ENCODE data around the gene NAA10. TPM values are rescaled to one million over a fixed set of nuclear protein-coding genes. Genes with fewer than 3 reads are reported as not detected.

NAA10 gene
- total RNA-seq, 4 donors from 2014 or later, result 89.3 to 106 (median 95.4) TPM

- H3K27ac ChIP-seq (replicated peaks in 1 of 4), result peak overlapping the region in 3 of 4 donors; percentile 30 to 94 (median 68)
- no peaks in the 10 kb centered on the region for H3K9me3 ChIP-seq
- no peak overlapping the region for H3K4me3 ChIP-seq
- WGBS, result 78% methylated on average over 10 of the region's 10 CpGs
- H3K4me1 ChIP-seq, result peaks cover 37 to 66% (median 45%) of the 10 kb centered on the region in 4 donors
- intact Hi-C loops (cut with DNase I), result no loop called here
- no peak for DNase-seq (ENCODE audit: extremely low spot score)
- peaks cover 0 to 45% (median 33%) of the 10 kb centered on the region in 4 donors for H3K36me3 ChIP-seq
- no peak for TF ChIP-seq EP300 (IDR thresholded peaks at IDR 0.05)
- H3K27me3 ChIP-seq, result no peaks in the 10 kb centered on the region
These were observed 5.3 kb downstream of the NAA10 start for GRCh38 chrX:153929576-153929975.

DNA sequence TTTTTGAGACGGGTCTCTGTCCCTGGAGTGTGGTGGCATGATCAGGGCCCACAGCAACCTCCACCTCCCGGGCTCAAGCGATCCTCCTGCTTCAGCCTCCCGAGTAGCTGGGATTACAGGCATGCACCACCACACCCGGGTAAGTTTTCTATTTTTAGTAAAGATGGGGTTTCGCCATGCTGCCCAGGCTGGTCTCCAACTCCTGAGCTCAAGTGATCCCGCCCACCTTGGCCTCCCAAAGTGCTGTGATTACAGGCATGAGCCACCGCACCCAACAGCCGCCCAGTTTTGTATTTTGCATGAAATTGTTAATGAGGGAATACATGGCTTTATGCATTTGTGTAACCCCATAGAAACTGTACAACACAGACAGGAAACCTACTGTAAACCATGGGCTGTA, 6.0 kb downstream of the NAA10 start:
- H3K4me1 ChIP-seq, result peaks cover 32 to 67% (median 47%) of the 10 kb centered on the region in 4 donors
- 68% methylated on average over 9 of the region's 9 CpGs for WGBS
- no peaks in the 10 kb centered on the region for H3K27me3 ChIP-seq
- H3K9me3 ChIP-seq, result no peaks in the 10 kb centered on the region
- TF ChIP-seq EP300 (IDR thresholded peaks at IDR 0.05), result no peak
- no peak for TF ChIP-seq CTCF (IDR thresholded peaks at IDR 0.05)
- TF ChIP-seq POLR2A (IDR thresholded peaks at IDR 0.05; ENCODE audit: low read depth), result no peak
- no peak for TF ChIP-seq POLR2AphosphoS5 (IDR thresholded peaks at IDR 0.05)
- intact Hi-C loops (cut with DNase I), result no loop called here
- peak overlapping the region in 3 of 4 donors; percentile 46 to 61 (median 59) for H3K4me3 ChIP-seq
- peak overlapping the region; percentile 59 to 94 (median 70) for H3K27ac ChIP-seq (replicated peaks in 1 of 4)
- DNase-seq (ENCODE audit: extremely low spot score), result no peak
- H3K36me3 ChIP-seq, result peaks cover 0 to 45% (median 33%) of the 10 kb centered on the region in 4 donors

DNA sequence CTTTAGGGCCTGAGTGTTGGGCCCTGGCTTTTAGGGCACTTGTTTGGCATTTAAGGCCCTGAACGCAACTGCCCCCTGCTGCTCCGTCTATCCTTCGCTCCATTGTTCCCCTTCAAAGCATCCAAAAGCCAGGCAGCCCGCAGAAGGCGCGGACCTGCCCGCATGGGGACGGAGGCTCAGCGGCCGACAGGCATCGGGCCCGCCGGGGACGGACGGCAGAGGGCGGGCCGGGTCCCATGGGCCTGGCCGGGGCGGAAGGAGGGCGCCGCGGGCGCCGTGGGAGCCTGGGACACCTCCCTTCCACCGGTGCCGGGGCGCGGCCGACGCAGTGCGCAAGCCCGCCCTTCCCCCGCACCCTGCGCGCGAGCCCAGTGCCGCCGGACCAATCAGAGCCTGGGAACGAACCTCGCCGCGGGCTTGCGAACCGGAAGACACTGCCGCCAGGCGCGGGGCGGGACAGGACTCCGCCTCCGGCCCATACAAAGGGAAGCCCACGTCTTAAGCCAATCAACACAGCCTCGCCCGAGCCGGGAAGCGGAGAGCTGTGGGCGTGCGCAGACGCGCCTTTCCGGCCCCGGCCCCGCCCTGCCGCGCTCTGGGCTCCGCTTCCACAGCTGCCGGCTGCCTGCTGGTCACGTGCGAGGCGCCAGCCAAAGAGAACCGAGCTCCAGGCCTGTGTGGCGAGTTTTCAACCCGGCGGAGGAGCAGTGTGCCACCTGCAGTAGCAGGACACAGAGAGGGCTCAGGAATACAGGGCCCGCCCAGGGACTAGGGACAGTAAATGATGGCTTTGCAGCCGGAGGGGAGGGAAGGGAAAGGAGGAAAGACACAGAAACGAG, 6.7 kb downstream of the NAA10 start:
- DNase-seq (ENCODE audit: extremely low spot score), result peak; percentile 96

GRCh38 chrX:153927672-153927921, 7.2 kb downstream of the NAA10 start:
- peak overlapping the region; percentile 59 to 69 (median 63) for H3K4me3 ChIP-seq
- 31% methylated on average over 8 of the region's 8 CpGs for WGBS
- H3K27me3 ChIP-seq, result no peaks in the 10 kb centered on the region
- H3K9me3 ChIP-seq, result no peaks in the 10 kb centered on the region
- H3K27ac ChIP-seq (replicated peaks in 1 of 4), result peak overlapping the region; percentile 88 to 97 (median 96)
- DNase-seq (ENCODE audit: extremely low spot score), result no peak
- peaks cover 0 to 35% (median 29%) of the 10 kb centered on the region in 4 donors for H3K36me3 ChIP-seq
- TF ChIP-seq EP300 (IDR thresholded peaks at IDR 0.05) (no peak), CTCF (IDR thresholded peaks at IDR 0.05) (no peak), POLR2A (IDR thresholded peaks at IDR 0.05; ENCODE audit: low read depth) (no peak), POLR2AphosphoS5 (IDR thresholded peaks at IDR 0.05) (no peak)
- H3K4me1 ChIP-seq, result peaks cover 37 to 73% (median 51%) of the 10 kb centered on the region in 4 donors
- intact Hi-C loops (cut with DNase I), result no loop called here

More for the DNA sequence above, 6.7 kb downstream of the NAA10 start:
- Histone ChIP-seq H3K9me3 (no peaks in the 10 kb centered on the region), H3K27ac (replicated peaks in 1 of 4) (peak overlapping the region; percentile 88 to 97 (median 96)), H3K4me1 (peaks cover 34 to 67% (median 47%) of the 10 kb centered on the region in 4 donors), H3K4me3 (peak overlapping the region; percentile 59 to 69 (median 63)), H3K36me3 (peaks cover 0 to 40% (median 32%) of the 10 kb centered on the region in 4 donors), H3K27me3 (no peaks in the 10 kb centered on the region)
- TF ChIP-seq POLR2AphosphoS5 (IDR thresholded peaks at IDR 0.05), result peak; percentile 84 to 85
- peak; percentile 73 for TF ChIP-seq POLR2A (IDR thresholded peaks at IDR 0.05; ENCODE audit: low read depth)
- no peak for TF ChIP-seq EP300 (IDR thresholded peaks at IDR 0.05)
- peak; percentile 22 to 32 (median 25) for TF ChIP-seq CTCF (IDR thresholded peaks at IDR 0.05)
- whole genome bisulfite sequencing, result 33% methylated on average over 39 of the region's 76 CpGs
- intact Hi-C loops (cut with DNase I), result no loop called here

GRCh38 chrX:153926858-153927671, 7.8 kb downstream of the NAA10 start:
- intact Hi-C loops (cut with DNase I), result no loop called here
- Histone ChIP-seq H3K9me3 (no peaks in the 10 kb centered on the region), H3K4me3 (peak overlapping the region; percentile 59 to 69 (median 63)), H3K27ac (replicated peaks in 1 of 4) (peak overlapping the region; percentile 88 to 97 (median 96)), H3K4me1 (peaks cover 43 to 73% (median 56%) of the 10 kb centered on the region in 4 donors), H3K36me3 (peaks cover 0 to 30% (median 23%) of the 10 kb centered on the region in 4 donors), H3K27me3 (no peaks in the 10 kb centered on the region)
- TF ChIP-seq EP300 (IDR thresholded peaks at IDR 0.05) (no peak), POLR2AphosphoS5 (IDR thresholded peaks at IDR 0.05) (peak in 1 of 2 donors; percentile 22), POLR2A (IDR thresholded peaks at IDR 0.05; ENCODE audit: low read depth) (no peak), CTCF (IDR thresholded peaks at IDR 0.05) (no peak)
- no peak for DNase-seq (ENCODE audit: extremely low spot score)
- 51% methylated on average over 19 of the region's 31 CpGs for WGBS

All from esophagus muscularis mucosa (tissue), 4 donors.